ENCODE data around the gene PVRIG.

DNA sequence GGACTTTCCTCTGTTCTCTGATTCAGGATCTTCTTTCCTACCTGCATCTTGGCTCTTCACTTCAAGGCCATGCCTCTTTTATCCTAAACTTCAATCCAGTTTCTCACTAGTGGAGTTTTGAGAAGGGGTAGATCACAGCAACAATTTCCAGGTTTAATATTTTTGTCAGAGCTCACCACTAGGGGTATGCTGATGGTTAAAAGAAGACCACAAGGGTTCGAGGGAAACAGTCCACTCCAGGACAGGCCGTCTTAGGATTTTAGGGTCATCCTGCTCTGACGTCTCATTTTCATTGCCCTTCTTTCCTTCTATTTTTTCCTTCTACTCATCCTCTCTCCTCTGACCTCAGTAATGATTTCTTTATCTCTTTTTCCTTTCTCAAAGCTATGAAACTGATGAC lies 30.7 kb upstream of the PVRIG start:
- TF ChIP-seq CTCF (IDR thresholded peaks at IDR 0.05): no peak
- TF ChIP-seq POLR2A (IDR thresholded peaks at IDR 0.05): no peak
